GM20431 (cell line): ENCODE measurements around the gene B9D1.

Experiments
- in situ Hi-C: fragments of 300-500 bp; cut with MseI, MboI; formaldehyde crosslinking; loops from one replicate; pipeline ENCODE4 v1.15.0; 2020; ENCODE audit warnings: low sequenced_read_pairs; ENCODE audit not compliant: unreplicated experiment

The B9D1 gene

GRCh38 chr17:19327031-19327783 is 35.3 kb downstream of the B9D1 start:
- in situ Hi-C loops = no loop called here

- in situ Hi-C loops = no loop called here
Measured at GRCh38 chr17:19325542-19325941, 37.0 kb downstream of the B9D1 start.

- in situ Hi-C loops = no loop called here
Measured at GRCh38 chr17:19322861-19323260, 39.7 kb downstream of the B9D1 start.

- in situ Hi-C loops = no loop called here
Measured at GRCh38 chr17:19322129-19322505, 40.4 kb downstream of the B9D1 start.

GRCh38 chr17:19321481-19322128 is 40.9 kb downstream of the B9D1 start:
- in situ Hi-C loops = no loop called here

GRCh38 chr17:19320876-19321275 is 41.6 kb downstream of the B9D1 start:
- in situ Hi-C loops = no loop called here

- in situ Hi-C loops = no loop called here
Measured at GRCh38 chr17:19319771-19320505, 42.6 kb downstream of the B9D1 start.

- in situ Hi-C loops = no loop called here
Measured at GRCh38 chr17:19318611-19319010, 43.9 kb downstream of the B9D1 start.

GRCh38 chr17:19317359-19318095 is 45.0 kb downstream of the B9D1 start:
- in situ Hi-C loops = no loop called here

- in situ Hi-C loops = no loop called here
Measured at GRCh38 chr17:19316761-19317358, 45.7 kb downstream of the B9D1 start.

- in situ Hi-C loops = no loop called here
Measured at GRCh38 chr17:19315104-19315503, 47.4 kb downstream of the B9D1 start.

GRCh38 chr17:19313746-19314651 is 48.5 kb downstream of the B9D1 start:
- in situ Hi-C loops = no loop called here

- in situ Hi-C loops = no loop called here
Measured at GRCh38 chr17:19313066-19313745, 49.3 kb downstream of the B9D1 start.

- in situ Hi-C loops = no loop called here
Measured at GRCh38 chr17:19312406-19312805, 50.1 kb downstream of the B9D1 start.

GRCh38 chr17:19311421-19312215 is 50.9 kb downstream of the B9D1 start:
- in situ Hi-C loops = no loop called here

GRCh38 chr17:19311016-19311415 is 51.5 kb downstream of the B9D1 start:
- in situ Hi-C loops = no loop called here

GRCh38 chr17:19310151-19310550 is 52.4 kb downstream of the B9D1 start:
- in situ Hi-C loops = no loop called here

GRCh38 chr17:19309701-19310100 is 52.8 kb downstream of the B9D1 start:
- in situ Hi-C loops = no loop called here
